ENCODE measurements around the gene CNTNAP5.

CNTNAP5 gene

DNA sequence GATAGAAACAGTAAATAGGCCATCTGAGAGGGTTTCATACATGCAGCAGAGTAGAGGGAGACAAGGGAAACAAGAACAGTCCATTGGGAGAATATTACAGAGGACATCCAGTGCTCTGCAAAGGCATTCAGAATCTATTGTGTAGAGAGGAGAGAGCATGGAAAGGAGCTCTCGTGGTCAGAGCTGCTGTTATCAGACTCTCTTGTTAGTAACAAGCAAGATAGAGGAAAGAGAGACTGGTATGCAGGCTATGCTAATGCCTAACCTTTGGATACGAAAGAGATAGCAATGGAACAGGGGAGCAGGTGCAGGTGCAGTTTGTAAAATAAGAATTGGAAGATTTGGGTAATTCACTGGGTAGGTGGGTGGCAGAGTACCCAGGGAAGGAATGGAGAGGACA is 855.9 kb downstream of the CNTNAP5 start:
- TF ChIP-seq, protein P1, sequence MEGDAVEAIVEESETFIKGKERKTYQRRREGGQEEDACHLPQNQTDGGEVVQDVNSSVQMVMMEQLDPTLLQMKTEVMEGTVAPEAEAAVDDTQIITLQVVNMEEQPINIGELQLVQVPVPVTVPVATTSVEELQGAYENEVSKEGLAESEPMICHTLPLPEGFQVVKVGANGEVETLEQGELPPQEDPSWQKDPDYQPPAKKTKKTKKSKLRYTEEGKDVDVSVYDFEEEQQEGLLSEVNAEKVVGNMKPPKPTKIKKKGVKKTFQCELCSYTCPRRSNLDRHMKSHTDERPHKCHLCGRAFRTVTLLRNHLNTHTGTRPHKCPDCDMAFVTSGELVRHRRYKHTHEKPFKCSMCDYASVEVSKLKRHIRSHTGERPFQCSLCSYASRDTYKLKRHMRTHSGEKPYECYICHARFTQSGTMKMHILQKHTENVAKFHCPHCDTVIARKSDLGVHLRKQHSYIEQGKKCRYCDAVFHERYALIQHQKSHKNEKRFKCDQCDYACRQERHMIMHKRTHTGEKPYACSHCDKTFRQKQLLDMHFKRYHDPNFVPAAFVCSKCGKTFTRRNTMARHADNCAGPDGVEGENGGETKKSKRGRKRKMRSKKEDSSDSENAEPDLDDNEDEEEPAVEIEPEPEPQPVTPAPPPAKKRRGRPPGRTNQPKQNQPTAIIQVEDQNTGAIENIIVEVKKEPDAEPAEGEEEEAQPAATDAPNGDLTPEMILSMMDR (IDR thresholded peaks at IDR 0.05) = no peak
- no peak for TF ChIP-seq ZFX (IDR thresholded peaks at IDR 0.05; ENCODE audit: borderline replicate concordance)
- H3K27ac ChIP-seq = no peak overlapping the region

DNA sequence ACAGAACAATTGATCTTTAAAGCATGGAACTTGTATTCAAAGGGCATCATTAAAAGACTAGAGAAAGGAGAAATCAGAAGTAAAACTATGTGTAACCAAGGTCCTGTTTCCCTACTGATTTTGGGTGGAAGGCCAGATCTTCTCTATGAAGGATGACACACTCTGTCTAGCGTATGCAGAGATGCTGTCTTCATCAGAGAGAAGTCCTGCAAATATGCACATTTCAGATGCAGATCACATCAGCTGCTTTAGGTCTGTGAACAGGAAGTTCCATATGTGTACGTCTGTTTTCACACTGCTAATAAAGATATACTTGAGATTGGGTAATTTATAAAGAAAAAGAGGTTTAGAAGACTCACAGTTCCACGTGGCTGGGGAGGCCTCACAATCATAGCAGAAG is 857.3 kb downstream of the CNTNAP5 start:
- no peak for TF ChIP-seq ZFX (IDR thresholded peaks at IDR 0.05; ENCODE audit: borderline replicate concordance)
- TF ChIP-seq, protein P1 (IDR thresholded peaks at IDR 0.05) = no peak
- H3K27ac ChIP-seq = no peak overlapping the region

DNA sequence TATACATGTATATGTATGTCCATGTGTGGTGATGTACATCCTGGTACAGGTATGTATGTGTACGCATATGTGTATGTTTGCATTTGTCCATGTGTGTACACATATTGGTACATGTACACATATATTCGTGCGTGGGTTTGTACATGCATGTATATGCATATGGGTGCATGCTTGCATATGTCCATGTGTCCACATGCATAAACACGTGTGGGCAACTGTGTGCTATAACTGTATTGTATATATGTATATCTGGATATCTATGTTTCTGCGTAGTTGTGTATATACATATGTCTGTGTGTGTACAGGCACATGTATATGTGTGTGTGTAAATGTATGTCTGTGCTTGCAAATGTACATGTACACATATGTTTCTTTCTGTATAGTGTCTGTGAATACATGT is 858.5 kb downstream of the CNTNAP5 start:
- no peak for TF ChIP-seq ZFX (IDR thresholded peaks at IDR 0.05; ENCODE audit: borderline replicate concordance)
- TF ChIP-seq, protein P1 (IDR thresholded peaks at IDR 0.05) = no peak

DNA sequence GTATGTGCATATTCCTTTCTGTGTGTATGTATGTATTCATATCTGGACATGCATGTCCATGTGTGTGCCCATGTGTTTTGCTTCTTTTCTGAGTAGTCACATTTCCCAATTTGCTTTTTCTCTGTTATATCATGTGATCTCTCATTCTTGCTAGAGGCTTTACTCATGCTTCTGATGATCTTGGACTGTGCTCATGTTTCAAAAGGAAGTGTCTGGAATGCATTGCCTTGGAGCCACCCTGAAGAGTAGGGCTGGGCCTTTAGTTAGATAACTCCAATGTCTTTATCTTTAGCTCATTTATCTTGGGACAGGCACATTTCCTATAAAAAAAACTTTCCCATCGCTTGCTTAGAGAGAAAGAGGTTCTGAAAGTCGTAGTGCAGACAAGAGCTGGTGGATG is 859.2 kb downstream of the CNTNAP5 start:
- no peak overlapping the region for H3K27ac ChIP-seq
- TF ChIP-seq, protein P1 (IDR thresholded peaks at IDR 0.05) = no peak
- no peak for TF ChIP-seq ZFX (IDR thresholded peaks at IDR 0.05; ENCODE audit: borderline replicate concordance)

More for the DNA sequence above, 858.5 kb downstream of the CNTNAP5 start:
- no peak overlapping the region for H3K27ac ChIP-seq

DNA sequence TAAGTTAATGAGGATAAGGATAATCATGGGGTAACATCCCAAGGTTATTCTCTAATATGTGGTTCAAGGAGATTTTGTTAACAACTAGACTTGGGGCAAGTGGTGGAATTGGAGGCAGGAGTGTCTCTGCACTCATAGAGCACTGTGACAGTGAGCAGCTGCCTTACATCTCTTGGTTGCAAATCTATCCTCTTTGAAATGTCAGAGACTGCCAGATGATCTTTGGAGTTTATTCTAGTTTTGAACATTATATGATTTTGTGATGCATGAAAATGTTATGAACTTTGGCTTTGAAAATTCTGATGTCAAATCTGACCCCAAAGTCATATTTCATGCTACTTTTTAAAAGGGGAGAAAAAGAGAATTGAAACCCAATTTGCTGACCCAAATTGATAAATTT is 861.1 kb downstream of the CNTNAP5 start:
- no peak overlapping the region for H3K27ac ChIP-seq
- TF ChIP-seq, protein P1 (IDR thresholded peaks at IDR 0.05) = no peak
- TF ChIP-seq ZFX (IDR thresholded peaks at IDR 0.05; ENCODE audit: borderline replicate concordance) = no peak

DNA sequence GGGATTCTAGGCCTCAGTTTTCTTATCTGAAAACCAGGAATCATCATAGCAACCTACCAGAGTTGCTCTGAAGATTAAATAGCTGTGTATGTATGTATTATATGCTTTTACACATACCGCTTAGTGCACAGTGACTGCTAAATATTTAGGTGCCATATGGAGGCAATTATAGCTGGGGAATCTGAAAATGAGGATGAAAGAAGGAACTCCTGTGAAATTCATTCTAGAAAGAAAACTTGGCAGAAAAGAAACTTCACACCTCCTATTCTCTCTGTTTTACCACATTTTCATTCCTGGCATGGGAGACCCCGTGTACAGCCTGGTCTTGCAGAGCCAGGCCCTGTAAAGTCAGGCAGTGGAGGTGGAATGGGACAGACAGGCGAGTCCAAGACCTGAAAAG is 862.4 kb downstream of the CNTNAP5 start:
- no peak overlapping the region for H3K27ac ChIP-seq
- no peak for TF ChIP-seq ZFX (IDR thresholded peaks at IDR 0.05; ENCODE audit: borderline replicate concordance)
- TF ChIP-seq, protein P1 (IDR thresholded peaks at IDR 0.05) = no peak

DNA sequence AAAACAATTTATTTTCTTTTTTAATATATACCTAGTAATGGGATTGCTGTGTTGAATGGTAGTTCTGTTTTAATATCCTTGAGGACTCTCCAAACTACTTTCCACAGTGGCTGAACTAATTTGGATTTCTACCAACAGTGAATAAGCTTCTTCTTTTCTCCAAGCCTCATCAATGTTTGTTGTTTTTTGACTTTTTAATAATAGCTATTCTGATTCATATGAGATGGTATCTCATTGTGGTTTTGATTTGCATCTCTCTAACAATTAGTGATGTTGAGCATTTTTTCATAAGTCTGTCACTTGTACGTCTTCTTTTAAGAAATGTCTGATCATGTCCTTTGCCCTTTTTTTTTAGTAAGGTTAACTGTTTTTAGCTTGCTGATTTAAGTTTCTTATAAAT is 863.3 kb downstream of the CNTNAP5 start:
- TF ChIP-seq ZFX (IDR thresholded peaks at IDR 0.05; ENCODE audit: borderline replicate concordance) = no peak
- TF ChIP-seq, protein P1 (IDR thresholded peaks at IDR 0.05) = no peak
- no peak overlapping the region for H3K27ac ChIP-seq
